NCI-H345 (cell line): Measurements from ENCODE around the gene EPS15.
"Not testable (repeated sequence)": the region's sequence is repeated elsewhere in the genome, so short reads cannot be mapped to it uniquely, and the experiment has no call there.

Experiments used
- DNase-seq: peaks from one replicate; lab custom pipeline; 2025; lab: John Stamatoyannopoulos, UW

The EPS15 gene

DNA sequence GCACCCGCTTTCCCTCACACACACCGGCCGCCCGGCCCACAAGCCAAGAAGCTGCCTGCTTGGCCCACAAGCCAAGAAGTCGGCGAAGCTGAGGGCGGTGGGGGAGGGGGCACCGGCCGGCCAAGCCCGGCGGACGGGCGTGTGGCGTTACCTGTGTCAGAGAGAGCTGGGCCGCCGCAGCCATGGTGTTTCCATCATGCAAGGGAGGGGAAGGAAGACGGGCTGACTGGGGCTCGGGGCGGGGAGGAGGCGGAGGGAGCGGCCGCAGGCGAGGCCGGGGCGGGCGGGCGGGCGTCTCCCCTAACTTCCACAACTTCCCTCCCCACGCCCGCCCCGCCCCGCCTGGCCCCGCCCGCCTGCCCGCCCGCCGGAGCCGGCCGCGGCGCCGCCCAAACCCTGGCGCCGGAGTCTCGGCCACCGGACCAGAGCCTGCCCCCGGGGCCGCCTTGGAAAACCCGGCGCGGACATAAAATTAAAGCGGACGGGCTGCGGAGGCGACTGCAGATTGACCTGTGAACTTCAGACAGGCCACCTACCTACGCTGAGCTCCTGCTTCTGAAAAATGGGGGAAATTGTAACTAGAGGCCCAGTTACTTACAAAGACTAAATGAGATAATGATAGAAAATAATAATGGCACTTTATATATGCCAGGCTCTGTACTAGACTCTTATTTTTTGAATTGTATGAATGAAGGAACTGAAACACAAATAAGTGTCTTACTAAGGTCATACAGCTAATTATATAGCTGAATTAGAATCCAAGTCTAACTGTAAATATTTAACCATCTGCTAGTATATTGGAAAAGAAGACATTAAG is at the start of gene EPS15:
EPS15 (minus strand) TSS at position 219 of the 817 bp plus-strand sequence; CDS start at position 184, 35 bp downstream.
- peak; percentile 73 for DNase-seq

DNA sequence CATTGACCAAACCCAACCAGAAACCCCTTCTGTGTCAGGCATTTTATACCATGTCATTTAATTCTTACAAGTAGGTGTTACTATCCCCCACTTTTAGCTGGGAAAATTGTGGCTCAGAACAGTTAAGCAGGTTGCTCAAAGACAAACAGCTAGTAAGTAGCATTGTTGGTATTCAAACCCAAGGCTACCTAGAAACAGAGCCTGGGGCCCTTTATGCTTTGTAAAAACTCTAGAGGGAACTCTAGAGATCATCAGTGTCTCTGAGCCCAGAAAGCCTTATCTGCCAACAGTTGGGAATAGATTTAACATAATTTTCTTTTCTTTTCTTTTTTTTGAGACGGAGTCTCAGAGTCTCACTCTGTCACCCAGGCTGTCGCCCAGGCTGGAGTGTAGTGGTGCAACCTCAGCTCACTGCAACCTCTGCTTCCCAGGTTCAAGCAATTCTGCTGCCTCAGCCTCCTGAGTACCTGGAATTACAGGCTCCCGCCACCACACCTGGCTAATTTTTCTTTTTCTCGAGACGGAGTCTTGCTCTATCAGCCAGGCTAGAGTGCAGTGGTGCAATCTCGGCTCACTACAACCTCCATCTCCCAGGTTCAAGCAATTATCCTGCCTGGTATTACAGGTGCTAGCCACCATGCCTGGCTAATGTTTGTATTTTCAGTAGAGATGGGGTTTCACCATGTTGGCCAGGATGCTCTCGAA is 49.3 kb upstream of the EPS15 start:
- DNase-seq: no peak

DNA sequence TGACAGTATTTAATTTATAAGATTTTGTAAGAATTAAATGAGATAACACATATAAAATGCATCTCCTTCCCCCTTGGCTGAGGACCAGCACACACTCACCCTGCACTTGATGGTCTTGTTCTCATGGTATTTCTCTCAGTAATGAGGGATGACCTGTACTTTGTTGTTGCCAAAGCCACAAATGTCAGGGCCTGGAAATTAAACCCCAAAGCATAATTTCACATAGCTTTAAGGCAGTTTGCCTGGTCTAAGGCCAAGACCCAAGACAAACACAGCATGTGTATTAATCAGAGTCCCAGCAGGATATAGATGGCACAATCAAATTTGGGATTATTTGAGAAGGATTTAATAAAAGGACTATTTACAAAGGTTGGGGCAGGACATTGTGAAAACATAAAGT is 48.6 kb upstream of the EPS15 start:
- no peak for DNase-seq

DNA sequence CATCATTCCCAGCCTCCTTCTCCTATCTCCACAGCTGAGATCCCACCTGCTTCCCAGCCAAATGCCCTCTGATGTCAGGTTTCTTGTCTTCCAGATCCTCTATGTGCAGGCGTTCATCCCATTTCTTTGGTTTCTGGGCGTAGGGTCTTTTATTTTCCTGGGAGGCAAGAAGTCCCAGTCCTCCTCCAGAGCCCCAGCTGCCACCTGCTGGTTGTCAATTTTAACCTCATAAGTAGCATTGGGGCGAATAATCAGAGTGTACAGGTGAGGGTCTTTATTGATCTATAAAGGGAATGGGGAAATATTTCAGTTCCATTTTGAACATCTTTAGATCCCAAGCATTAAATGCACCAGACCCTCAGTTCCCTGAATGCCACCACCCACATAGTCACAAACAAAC is 47.2 kb upstream of the EPS15 start:
- DNase-seq: no peak

DNA sequence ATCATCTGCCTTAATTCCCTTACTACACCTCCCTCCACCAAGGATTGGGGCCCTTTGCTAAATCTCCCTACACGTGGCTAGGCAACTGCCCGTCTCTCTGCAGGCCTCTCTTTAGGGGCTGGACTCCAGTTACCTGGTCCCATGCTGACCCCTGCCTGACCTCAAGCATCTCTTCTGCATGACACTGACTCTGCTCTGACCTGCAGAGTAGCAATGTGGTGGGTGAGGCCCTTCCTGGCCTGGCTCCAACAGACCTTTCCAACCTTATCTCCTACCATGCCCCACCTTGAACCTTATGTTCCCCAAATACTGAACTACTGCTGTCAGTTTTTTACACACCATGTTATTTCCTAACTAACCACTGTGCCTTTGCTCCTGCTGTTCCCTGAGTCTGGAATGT is 45.9 kb upstream of the EPS15 start:
- no peak for DNase-seq

DNA sequence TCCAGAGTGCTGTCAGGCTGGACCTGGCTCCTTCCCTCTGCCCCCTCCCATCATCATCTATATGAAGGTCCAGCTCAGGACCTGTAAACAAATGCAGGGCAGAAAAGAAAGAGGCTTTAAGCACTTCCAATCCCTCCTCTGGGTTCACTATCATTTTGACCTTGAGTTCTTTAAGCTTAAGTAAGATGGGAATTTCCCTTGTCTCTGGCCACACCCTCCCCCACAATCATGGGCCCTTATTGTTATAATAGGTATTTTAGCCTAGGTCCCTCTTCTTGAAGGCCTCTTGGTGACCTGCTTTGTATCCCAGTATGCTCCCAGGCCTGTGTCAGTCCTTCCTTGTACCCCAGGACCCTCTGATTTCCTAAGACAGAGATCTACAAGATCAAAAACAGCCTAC is 45.1 kb upstream of the EPS15 start:
- DNase-seq: no peak

DNA sequence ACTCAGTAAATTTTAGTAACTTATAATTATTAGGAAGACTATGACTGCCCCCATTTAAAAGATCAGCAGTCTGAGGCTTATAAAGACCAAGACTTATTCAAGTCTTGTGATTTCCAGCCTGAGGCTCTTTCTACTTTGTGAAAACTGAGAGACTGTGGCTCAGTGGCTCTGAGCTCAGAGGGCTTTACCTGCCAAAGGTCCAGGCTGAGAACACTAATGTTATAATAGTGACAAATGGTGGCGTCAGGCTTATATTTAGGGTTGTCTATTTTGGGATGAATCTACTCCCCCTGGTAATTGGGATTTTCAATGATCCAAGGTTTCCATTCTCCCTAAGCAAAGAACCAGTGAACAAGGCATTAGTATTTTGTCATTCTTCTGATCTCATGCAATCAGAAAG is 42.6 kb upstream of the EPS15 start:
- DNase-seq: no peak

DNA sequence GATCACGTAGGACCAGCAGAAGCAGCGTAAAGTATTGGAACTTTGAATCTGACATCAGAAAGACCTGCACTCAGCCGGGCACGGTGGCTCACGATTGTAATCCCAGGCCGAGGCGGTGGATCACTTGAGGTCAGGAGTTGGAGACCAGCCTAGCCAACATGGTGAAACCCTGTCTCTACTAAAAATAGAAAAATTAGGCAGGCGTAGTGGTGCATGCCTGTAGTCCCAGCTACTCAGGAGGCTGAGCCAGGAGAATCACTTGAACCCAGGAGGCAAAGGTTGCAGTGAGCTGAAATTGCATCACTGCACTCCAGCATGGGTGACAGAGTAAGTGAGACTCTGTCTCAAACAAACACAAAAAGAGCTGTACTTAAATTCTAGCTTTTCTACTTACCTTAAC is 41.8 kb upstream of the EPS15 start:
- DNase-seq: not testable (repeated sequence)

DNA sequence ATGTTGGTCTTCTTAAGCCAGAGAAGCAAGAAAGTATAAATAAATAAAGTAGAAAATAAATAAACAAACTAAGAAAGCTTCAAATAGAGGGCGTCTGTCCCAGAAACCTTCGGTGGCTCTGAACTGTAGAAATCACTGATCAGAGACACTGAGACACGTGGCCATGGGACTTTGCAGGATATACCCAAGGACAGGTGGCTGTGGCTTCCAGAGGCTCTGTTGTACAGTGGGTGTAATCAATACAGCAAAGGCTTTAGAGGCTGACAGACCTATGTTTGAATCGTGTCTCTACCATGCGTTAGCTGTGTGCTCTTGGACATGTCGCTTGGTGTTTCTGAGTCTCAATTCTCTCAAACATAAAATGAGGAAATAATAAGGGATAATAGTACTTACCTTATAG is 41.0 kb upstream of the EPS15 start:
- no peak for DNase-seq

DNA sequence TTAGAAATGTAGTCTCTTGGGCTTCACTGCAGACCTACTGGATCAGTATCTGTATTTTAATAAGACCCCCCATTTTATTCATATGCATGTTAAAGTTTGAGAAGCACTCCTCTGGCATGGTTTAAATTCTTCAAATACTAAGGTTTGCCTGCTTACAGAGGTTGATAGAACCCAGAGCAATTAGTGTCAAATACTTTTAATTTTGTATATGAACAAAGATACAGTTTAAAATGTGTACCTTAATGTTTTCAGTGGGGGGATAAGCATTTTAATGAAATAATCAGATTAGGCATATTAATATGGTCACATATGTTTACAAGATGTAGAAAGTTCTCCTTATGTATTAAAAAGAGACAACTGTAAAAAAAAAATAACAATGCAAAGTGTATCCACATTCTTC is 40.4 kb upstream of the EPS15 start:
- DNase-seq: no peak

DNA sequence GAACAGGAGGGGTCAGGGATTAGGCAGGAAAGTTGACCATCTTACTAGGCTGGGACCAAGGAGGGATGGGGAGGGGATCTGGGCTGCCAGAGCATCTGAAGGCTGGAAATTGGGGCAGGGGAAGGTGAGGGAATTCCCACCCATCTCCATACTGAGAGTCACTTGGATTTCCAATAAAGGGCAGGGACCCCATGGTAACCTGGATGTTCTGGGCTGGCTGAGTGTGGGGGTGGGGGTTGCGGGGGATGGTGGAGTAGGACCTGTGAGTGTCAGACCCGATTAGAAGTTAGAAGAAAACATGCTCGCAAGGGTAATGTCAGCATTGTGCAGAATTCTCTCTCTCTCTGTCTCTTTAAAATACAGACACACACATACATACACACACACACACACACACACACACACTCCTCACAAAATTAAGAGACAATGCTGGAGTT is 40.0 kb upstream of the EPS15 start:
- DNase-seq: no peak

DNA sequence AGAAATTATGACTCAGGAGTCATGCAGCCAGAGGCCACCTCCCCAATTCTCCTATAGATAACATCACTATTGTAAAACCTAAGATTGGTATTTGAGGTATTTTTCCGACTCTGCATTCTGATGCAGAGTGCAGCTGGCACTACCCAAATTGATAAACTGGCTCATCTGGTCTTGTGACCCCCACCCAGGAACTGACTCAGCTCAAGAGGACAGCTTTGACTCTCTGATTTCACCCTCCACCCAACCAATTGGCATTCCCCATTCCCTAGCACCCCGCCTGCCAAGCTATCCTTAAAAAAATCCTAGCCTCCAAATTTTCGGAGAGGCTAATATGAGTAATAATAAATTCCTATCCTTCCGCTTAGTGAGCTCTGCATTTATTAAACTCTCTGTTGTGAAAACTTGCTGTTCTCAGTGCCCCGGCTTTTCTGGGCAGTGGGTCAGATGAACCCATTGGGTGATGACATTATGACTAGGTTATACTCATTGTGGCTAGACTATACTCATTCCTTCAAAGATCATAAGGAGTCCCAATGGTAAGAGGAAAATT is 39.4 kb upstream of the EPS15 start:
- no peak for DNase-seq

DNA sequence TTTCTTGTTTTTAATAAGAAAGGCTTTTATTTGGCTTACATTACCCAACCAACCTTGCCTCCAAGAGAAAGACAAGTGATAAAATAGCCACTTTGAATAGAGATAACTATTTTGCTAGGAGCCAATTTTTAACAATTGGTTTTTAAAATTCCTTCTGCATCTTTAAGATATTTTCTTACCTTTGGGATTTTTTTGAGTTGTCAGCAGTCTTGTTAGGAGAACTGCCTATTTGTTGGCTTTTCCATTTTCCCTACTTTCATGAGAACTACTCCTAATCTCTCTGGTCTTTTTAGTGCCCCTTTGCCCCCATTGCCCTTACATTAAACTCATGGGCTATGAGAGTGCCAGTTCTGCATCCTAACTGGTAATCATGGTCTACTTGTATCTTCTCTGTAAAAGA is 38.1 kb upstream of the EPS15 start:
- DNase-seq: no peak

DNA sequence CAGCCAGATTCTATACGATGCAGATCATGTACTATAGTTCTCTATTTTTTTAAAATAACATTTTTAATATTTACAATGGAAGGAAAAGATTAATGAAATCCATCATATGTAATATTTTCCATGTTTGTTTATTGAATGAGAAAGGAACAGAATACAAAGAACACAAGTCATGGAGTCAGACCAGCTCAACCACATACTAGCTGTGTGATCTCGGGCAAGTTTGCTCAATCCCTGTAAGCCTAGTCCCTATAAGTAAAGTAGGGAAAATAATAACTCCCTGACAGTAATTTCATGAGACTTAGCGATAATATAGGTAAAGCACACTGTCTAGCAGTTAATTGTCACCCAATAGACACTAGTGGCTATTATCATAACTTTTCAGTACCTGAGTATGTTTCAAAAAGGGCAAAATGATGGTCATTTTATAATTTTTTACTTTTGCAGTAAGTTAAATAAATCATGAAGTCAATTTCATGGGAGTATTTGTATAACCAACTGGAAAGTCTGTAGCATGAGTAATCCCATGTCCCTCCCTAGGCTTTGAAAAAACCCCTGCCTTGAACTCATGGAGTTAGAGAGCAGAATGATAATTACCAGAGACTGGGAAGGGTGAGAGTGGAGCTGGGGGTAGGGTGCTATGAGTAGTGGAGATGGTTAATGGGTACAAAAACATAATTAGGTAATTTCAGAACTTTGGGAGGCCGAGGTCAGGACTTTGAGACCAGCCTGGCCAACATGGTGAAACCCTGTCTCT is 37.0 kb upstream of the EPS15 start:
- DNase-seq: no peak

DNA sequence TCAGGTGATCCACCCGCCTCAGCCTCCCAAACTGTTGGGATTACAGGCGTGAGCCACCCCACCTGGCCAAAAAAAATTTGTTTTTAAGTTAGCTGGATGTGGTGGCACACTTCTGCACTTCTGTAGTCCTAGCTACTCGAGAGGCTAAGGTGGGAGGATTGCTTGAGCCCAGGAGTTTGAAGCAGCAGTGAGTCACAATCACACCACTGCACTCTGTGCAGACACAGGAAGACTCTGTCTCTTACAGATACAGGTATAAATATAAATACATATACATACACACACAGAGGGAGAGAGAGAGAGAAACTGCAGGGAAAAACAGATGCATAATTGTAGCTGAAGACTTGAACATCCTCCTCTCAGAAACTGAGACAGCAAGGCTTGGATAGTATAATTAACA is 34.8 kb upstream of the EPS15 start:
- no peak for DNase-seq

DNA sequence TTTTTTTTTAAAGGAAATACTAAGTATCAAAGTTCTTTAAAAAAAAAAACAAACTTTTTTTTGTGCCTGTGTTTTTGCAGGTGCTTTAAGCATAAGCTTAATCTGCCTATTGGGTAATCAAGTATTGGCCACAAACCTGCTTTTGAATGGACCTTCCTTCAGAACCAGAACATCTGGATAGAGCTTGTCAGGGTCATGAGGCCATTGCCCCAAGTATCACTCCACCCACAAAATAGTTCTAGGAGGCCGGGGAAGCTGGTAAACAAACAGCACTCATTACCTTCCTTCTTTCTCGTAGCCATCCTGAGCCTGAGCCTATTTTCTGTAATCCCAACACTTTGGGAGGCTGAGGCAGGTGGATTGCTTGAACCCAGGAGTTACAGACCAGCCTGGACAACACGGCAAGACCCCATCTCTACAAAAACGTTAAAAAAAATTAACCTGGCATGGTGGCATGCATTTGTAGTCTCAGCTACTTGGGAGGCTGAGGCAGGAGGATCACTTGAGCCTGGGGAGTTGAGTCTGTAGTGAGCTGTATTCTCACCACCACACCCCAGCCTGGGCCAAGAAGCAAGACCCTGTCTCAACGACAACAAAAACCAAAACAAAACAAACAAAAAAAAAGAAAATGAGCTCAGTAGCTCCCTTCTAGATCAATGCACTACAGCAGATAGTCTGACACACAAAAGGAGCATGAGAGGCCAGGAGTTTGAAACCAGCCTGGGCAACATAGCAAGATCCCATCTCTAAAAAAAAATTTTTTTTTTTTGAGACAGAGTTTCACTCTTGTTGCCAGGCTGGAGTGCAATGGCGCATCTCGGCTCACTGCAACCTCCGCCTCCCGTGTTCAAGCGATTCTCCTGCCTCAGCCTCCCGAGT is 34.1 kb upstream of the EPS15 start:
- DNase-seq: no peak

DNA sequence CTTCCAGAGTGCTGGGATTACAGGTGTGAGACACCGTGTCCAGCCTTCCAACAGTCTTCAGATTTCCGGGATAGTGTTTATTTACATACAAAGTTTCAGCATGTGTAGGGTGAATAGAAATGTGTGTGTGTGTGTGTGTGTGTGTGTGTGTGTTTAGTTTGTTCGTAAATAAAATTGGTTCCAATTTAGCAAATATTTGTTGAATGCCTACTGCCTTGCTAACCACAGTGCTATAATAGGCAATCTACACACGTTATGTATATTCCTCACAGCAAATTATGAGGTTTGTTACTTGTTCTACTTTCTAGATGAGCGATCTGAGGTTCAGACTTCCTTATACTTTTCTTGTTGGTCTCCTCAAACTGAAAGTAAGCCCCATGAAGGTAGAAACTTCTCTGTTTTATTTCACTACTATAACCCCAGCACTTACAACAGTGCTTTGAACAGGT is 32.8 kb upstream of the EPS15 start:
- no peak for DNase-seq

DNA sequence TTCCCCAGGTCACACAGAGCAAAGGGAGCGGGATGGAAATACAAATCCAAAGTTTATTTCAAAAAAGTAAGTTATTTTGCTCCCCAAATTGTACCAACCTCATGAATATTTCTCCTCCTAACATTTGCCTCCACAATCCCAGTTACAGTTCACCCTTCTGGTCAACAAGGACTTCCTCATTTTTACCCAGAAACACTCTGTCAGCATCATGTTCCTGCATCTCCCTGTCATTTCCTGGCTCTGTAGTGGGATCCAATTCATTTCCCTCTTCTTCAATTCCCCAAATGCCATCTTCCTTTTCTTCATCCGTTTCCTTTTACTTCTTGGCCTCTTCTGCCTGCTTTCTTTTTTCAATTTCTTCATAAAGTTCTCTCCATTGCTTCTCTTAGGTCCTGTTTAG is 32.0 kb upstream of the EPS15 start:
- DNase-seq: no peak

DNA sequence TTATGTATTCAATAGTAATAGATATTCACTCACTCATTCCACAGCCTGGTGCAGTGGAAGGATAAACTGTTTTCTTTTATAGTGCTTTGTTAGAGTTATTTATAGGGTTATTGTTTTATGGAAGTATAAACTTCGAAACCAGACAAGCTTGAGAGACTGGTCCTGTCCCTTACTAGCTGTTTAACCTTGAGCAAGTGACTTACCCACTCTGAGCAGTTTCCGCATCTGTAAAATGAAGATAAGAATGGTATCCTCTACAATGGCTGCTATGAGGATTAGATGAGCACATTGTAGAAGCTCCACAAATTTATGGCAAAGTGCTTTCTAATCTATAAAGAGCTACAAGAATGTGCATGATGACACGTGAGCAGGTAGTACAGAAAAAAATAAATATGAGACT is 30.8 kb upstream of the EPS15 start:
- DNase-seq: no peak

DNA sequence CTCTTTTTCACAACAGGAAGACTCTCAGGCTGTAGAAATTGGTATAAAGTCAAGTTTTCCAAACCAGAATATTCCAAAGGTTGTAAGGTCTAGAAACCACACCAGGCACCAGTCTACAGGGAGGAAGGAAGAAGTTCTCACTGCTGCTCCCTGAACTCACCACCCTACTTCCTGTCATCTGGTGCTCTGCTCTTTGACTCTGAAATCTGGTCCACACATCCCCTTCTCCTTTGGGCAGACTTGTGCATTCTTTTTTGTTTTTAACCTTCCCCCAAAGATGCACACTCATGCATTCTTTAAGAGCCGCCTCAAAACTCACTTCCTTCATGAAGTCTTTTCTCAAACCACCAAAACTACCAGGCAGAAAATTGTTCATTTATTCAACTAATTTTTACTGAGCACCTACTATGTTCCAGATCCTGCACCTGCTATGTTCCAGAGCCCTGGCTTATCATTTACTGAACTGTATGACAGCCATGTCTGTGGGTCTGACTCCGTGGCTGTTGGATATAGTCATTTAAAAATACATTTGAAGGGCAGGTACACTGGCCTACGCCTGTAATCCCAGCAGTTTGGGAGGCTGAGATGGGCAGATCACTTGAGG is 30.1 kb upstream of the EPS15 start:
- no peak for DNase-seq

DNA sequence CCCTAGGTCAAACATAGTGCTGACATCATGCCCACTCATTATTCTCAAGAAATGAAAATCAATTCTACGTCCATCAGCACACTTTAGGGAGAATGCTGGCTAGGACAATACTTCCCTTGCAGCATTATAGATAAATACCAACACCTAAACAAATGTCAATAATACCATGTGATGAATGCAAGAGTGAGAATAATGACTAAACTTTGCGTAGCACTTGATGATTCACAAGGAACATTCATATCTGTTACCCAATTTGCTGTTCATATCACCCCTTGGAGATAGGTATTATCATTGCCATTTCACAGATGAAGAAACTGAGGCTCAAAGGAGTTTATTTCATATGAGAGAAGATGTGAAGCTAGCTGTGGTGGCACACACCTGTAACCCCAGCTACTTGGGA is 24.8 kb upstream of the EPS15 start:
- DNase-seq: no peak
